ENCODE data around the gene PKNOX1. TPM values are rescaled to one million over a fixed set of nuclear protein-coding genes. Genes with fewer than 3 reads are reported as not detected.
"Not testable (repeated sequence)": the region's sequence is repeated elsewhere in the genome, so short reads cannot be mapped to it uniquely, and the experiment has no call there.

PKNOX1 gene
- total RNA-seq, 1 donor from 2014 or later, result 34.5 TPM

GRCh38 chr21:42983869-42984268 lies 9.5 kb downstream of the PKNOX1 start:
- no peak for DNase-seq (ENCODE audit: low spot score)

- DNase-seq (ENCODE audit: low spot score), result no peak
These were observed 11.9 kb downstream of the PKNOX1 start for GRCh38 chr21:42986125-42986783.

- DNase-seq (ENCODE audit: low spot score), result no peak
These were observed 14.0 kb downstream of the PKNOX1 start for GRCh38 chr21:42988236-42988965.

- DNase-seq (ENCODE audit: low spot score), result not testable (repeated sequence)
These were observed 15.0 kb downstream of the PKNOX1 start for GRCh38 chr21:42989370-42989769.

GRCh38 chr21:42989816-42990650 lies 15.7 kb downstream of the PKNOX1 start:
- no peak for DNase-seq (ENCODE audit: low spot score)

- peak; percentile 67 for DNase-seq (ENCODE audit: low spot score)
These were observed 17.8 kb downstream of the PKNOX1 start for GRCh38 chr21:42991992-42992740.

GRCh38 chr21:42993051-42993712 lies 18.8 kb downstream of the PKNOX1 start:
- DNase-seq (ENCODE audit: low spot score), result no peak

- no peak for DNase-seq (ENCODE audit: low spot score)
These were observed 22.7 kb downstream of the PKNOX1 start for GRCh38 chr21:42997053-42997452.

- DNase-seq (ENCODE audit: low spot score), result not testable (repeated sequence)
These were observed 23.6 kb downstream of the PKNOX1 start for GRCh38 chr21:42997983-42998382.

GRCh38 chr21:42999152-42999551 lies 24.8 kb downstream of the PKNOX1 start:
- not testable (repeated sequence) for DNase-seq (ENCODE audit: low spot score)

GRCh38 chr21:43000041-43000440 lies 25.7 kb downstream of the PKNOX1 start:
- DNase-seq (ENCODE audit: low spot score), result not testable (repeated sequence)

- peak; percentile 63 for DNase-seq (ENCODE audit: low spot score)
These were observed 27.0 kb downstream of the PKNOX1 start for GRCh38 chr21:43001316-43001715.

- DNase-seq (ENCODE audit: low spot score), result no peak
These were observed 30.6 kb downstream of the PKNOX1 start for GRCh38 chr21:43004926-43005325.

- DNase-seq (ENCODE audit: low spot score), result no peak
These were observed 31.3 kb downstream of the PKNOX1 start for GRCh38 chr21:43005635-43006034.

GRCh38 chr21:43006051-43006873 lies 31.9 kb downstream of the PKNOX1 start:
- not testable (repeated sequence) for DNase-seq (ENCODE audit: low spot score)

- no peak for DNase-seq (ENCODE audit: low spot score)
These were observed 32.5 kb downstream of the PKNOX1 start for GRCh38 chr21:43006874-43007208.

- no peak for DNase-seq (ENCODE audit: low spot score)
These were observed 38.2 kb downstream of the PKNOX1 start for GRCh38 chr21:43012596-43012995.

GRCh38 chr21:43015906-43016540 lies 41.7 kb downstream of the PKNOX1 start:
- DNase-seq (ENCODE audit: low spot score), result no peak

GRCh38 chr21:43016728-43017127 lies 42.4 kb downstream of the PKNOX1 start:
- no peak for DNase-seq (ENCODE audit: low spot score)

- DNase-seq (ENCODE audit: low spot score), result no peak
These were observed 44.2 kb downstream of the PKNOX1 start for GRCh38 chr21:43018519-43018918.

Data from ureter (tissue), 1 donor.